Mammary epithelial cell (primary cell): ENCODE results near the gene ST8SIA3.

Source experiments
- EZH2 ChIP-seq: IDR thresholded peaks from 2 replicates; pipeline ENCODE4 v1.6.1; 2012; ENCODE audit warnings: low read length, inconsistent platforms, borderline replicate concordance
- TF ChIP-seq, protein P1 (sequence below), 2 donors: IDR thresholded peaks in 1 of 2; conservative IDR thresholded peaks in 1 of 2; 2 replicates each; pipeline ENCODE4 v1.5.1; 2011 to 2012; ENCODE audit warnings: inconsistent platforms in 2 of 2, low read length in 2 of 2, mild to moderate bottlenecking in 2 of 2, control low read depth in 1 of 2, low read depth in 1 of 2; ENCODE audit not compliant: insufficient read depth in 1 of 2; ENCODE audit errors: extremely low read depth in 1 of 2

DNA sequence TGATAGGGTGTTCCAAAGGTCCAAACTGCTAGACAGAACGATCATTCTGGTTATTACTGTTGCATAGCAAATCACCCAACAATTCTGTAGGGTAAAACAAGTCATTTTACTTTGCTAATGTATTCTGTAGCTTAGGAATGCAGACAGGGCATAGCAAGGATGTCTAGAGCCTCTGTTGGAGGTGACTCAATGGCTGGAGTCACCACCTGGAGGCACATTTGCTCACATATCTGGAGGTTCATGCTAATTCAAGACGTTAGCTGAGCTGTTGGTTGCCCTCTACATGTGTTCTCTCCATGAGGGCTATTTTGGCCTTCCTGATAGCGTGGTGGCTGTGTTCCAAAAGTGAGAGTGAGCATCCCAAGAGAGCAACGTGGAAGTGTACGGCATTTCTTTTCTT lies 22.5 kb upstream of the ST8SIA3 start:
- TF ChIP-seq, protein P1, sequence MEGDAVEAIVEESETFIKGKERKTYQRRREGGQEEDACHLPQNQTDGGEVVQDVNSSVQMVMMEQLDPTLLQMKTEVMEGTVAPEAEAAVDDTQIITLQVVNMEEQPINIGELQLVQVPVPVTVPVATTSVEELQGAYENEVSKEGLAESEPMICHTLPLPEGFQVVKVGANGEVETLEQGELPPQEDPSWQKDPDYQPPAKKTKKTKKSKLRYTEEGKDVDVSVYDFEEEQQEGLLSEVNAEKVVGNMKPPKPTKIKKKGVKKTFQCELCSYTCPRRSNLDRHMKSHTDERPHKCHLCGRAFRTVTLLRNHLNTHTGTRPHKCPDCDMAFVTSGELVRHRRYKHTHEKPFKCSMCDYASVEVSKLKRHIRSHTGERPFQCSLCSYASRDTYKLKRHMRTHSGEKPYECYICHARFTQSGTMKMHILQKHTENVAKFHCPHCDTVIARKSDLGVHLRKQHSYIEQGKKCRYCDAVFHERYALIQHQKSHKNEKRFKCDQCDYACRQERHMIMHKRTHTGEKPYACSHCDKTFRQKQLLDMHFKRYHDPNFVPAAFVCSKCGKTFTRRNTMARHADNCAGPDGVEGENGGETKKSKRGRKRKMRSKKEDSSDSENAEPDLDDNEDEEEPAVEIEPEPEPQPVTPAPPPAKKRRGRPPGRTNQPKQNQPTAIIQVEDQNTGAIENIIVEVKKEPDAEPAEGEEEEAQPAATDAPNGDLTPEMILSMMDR (conservative IDR thresholded peaks at IDR 0.05 in 1 of 2, IDR thresholded peaks at IDR 0.05 in 1 of 2; ENCODE audit: extremely low read depth in 1 of 2, insufficient read depth in 1 of 2, low read depth in 1 of 2, low read length in 2 of 2) = no peak
- TF ChIP-seq EZH2 = no peak
